Endothelial cell of hepatic sinusoid (primary cell): Measurements from ENCODE around the gene NEMP1.

ENCODE experiments used
- in situ Hi-C: cut with HindIII; loops from 2 replicates; pipeline ENCODE4 v1.10.0; 2017; ENCODE audit warnings: low sequenced_read_pairs

The NEMP1 gene

GRCh38 chr12:57006809-57007475 is 71.6 kb downstream of the NEMP1 start:
- in situ Hi-C loops = no loop called here

GRCh38 chr12:57005980-57006808 is 72.4 kb downstream of the NEMP1 start, which contains the start of gene ZBTB39:
Gene ZBTB39, minus strand, starts transcription at chr12:57006546. Its CDS starts 1,629 bp downstream, at chr12:57004917.
- in situ Hi-C loops = no loop called here
